SJSA1 (cell line): ENCODE results near the gene B3GNT8. TPM values are rescaled to one million over a fixed set of nuclear protein-coding genes. Genes with fewer than 3 reads are reported as not detected.
"Not testable (repeated sequence)": the region's sequence is repeated elsewhere in the genome, so short reads cannot be mapped to it uniquely, and the experiment has no call there.

ENCODE experiments used
- DNase-seq, 2 experiments: peaks; one replicate each; pipeline ENCODE4 v3.0.0-alpha.2; 2015 to 2020; ENCODE audit warnings: low spot score in 2 of 2, low read depth in 1 of 2
- H3K27ac ChIP-seq: fragments of 250-450 bp; sonication (Bioruptor Pico); 2 replicates; pipeline ENCODE4 v1.5.1; 2020; ENCODE audit warnings: mild to moderate bottlenecking, moderate library complexity
- H3K27me3 ChIP-seq: fragments of 250-450 bp; sonication (Bioruptor Pico); replicated peaks from 2 replicates; pipeline ENCODE4 v1.5.1; 2020; ENCODE audit warnings: mild to moderate bottlenecking, moderate library complexity
- H3K36me3 ChIP-seq: fragments of 250-450 bp; sonication (Bioruptor Pico); 2 replicates; pipeline ENCODE4 v1.5.1; 2020; ENCODE audit warnings: mild to moderate bottlenecking
- H3K4me1 ChIP-seq: fragments of 250-450 bp; sonication (Bioruptor Pico); replicated peaks from 2 replicates; pipeline ENCODE4 v1.6.1; 2021; ENCODE audit warnings: mild to moderate bottlenecking
- H3K4me3 ChIP-seq: fragments of 250-450 bp; sonication (Bioruptor Pico); 2 replicates; pipeline ENCODE4 v1.5.1; 2020; ENCODE audit warnings: mild to moderate bottlenecking
- H3K9me3 ChIP-seq: fragments of 250-450 bp; sonication (Bioruptor Pico); replicated peaks from 2 replicates; pipeline ENCODE4 v1.5.1; 2020; ENCODE audit warnings: mild to moderate bottlenecking
- total RNA-seq: library from RNA; depleted of rRNA; stranded (reverse); fragments of >200 nt; shearing (Covaris generic); gene quantifications from 2 replicates; pipeline ENCODE4 v1.2.3, GENCODE V29; 2014

The B3GNT8 gene
- total RNA-seq, 1 experiment from 2014 or later: not detected

- DNase-seq: no peak
- H3K36me3 ChIP-seq: peaks cover 19% of the 10 kb centered on the region
- H3K4me1 ChIP-seq: no peaks in the 10 kb centered on the region
- no peak overlapping the region for H3K27ac ChIP-seq
- no peak overlapping the region for H3K4me3 ChIP-seq
- no peaks in the 10 kb centered on the region for H3K9me3 ChIP-seq
- H3K27me3 ChIP-seq: no peaks in the 10 kb centered on the region
Observed at GRCh38 chr19:41414461-41414860, 12.7 kb downstream of the B3GNT8 start.

DNA sequence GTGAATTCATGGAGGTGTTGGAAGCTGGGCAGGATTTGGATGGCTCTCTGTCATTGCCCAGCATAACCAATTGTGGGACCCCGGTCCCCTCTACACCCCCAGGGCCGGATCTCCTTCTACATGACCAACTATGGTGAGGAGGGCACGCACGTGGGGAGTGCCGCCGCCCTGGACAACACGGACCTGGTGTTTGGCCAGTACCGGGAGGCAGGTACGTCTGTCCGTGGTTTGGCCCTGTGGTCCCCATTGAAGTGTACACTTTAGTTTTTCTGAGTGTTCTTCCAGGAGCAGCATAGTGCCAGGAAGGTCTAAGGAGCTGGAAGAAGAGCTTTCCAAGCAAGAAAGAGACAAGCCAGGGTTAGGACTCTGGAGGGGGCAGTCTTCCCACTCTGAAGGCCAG is 13.2 kb downstream of the B3GNT8 start:
- Histone ChIP-seq H3K27ac (no peak overlapping the region), H3K4me3 (no peak overlapping the region), H3K27me3 (no peaks in the 10 kb centered on the region), H3K36me3 (peaks cover 14% of the 10 kb centered on the region), H3K9me3 (no peaks in the 10 kb centered on the region), H3K4me1 (no peaks in the 10 kb centered on the region)
- no peak for DNase-seq

DNA sequence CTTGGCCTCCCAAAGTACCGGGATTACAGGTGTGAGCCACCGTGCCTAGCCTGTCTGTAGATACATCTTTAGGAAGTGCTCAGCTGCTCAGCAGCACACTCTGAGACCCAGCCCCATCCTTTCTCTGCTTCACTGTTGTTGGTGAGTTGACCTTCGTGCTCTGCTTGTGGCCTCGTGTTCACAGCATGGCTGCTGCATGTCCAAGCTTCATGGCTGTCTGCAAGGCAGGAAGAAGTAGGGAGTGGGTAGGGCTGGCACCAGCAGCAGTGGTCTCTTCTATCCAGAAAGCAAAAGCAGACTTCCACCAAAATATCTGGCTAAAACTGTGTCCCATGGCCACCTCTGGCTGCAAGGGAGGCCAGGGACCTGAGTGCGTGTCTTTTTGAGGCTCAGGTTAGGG is 14.2 kb downstream of the B3GNT8 start:
- DNase-seq: no peak
- Histone ChIP-seq H3K4me3 (no peak overlapping the region), H3K36me3 (peaks cover 11% of the 10 kb centered on the region), H3K9me3 (no peaks in the 10 kb centered on the region), H3K27me3 (no peaks in the 10 kb centered on the region), H3K27ac (no peak overlapping the region), H3K4me1 (no peaks in the 10 kb centered on the region)

DNA sequence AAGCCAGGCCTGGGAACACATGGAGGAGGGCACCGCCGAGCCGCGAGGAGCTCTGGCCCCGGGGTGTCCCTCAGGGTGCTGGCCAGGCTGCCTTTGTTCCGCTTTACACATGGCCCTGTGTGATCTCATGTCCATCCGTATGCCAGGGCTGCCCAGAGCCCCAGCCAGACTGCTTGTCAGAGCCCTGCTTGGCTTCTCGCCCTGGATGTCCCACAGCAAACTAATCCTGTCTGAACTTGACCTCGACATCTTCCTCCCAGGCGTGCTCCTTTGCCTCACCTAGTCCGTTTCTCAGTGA is 15.3 kb downstream of the B3GNT8 start:
- Histone ChIP-seq H3K9me3 (no peaks in the 10 kb centered on the region), H3K4me3 (no peak overlapping the region), H3K27ac (no peak overlapping the region), H3K4me1 (no peaks in the 10 kb centered on the region), H3K27me3 (no peaks in the 10 kb centered on the region), H3K36me3 (peaks cover 11% of the 10 kb centered on the region)
- no peak for DNase-seq

DNA sequence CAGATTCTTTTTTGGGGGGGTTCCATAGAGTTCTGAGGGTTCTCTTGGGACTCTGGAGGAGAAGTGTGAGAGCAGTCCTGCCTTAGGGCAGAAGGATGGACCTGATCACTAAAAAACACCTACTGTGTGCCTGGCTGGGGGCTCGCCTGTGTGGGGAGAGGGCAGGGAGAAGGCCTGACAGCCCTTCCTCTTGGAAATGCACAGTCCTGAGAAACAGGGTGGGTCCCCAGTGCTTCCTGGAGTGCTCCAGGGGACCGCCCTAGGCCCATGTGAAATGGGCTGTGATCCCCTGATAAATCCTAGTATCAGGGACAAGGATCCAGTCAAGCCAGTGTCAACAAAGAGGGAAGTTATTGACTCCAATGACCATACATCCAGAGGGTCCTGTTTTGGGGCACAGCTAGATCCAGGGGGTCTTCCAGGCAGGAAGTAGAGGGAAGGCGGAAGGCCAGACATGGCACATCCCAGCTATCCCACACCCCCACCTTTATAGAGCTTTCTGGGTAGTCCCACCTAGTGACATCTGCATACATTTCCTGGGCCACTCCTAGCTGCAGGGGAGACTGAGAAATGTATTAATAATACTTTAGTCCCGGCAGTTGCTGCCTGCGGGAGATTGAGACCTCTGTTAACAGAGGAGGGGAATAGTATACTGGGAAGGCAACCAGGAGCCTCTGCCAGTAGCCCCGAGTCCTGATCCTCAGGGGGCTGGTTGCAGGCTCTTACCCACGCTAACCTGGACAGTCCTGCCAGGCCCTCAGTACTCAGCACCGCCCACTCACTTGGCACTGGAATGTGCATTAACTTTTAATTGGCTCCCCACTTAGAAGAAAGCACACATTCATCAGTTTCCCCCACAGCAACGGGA is 15.8 kb downstream of the B3GNT8 start:
- peaks cover 6% of the 10 kb centered on the region for H3K36me3 ChIP-seq
- H3K27me3 ChIP-seq: no peaks in the 10 kb centered on the region
- H3K4me1 ChIP-seq: no peaks in the 10 kb centered on the region
- no peak for DNase-seq
- H3K4me3 ChIP-seq: no peak overlapping the region
- H3K9me3 ChIP-seq: no peaks in the 10 kb centered on the region
- H3K27ac ChIP-seq: no peak overlapping the region

DNA sequence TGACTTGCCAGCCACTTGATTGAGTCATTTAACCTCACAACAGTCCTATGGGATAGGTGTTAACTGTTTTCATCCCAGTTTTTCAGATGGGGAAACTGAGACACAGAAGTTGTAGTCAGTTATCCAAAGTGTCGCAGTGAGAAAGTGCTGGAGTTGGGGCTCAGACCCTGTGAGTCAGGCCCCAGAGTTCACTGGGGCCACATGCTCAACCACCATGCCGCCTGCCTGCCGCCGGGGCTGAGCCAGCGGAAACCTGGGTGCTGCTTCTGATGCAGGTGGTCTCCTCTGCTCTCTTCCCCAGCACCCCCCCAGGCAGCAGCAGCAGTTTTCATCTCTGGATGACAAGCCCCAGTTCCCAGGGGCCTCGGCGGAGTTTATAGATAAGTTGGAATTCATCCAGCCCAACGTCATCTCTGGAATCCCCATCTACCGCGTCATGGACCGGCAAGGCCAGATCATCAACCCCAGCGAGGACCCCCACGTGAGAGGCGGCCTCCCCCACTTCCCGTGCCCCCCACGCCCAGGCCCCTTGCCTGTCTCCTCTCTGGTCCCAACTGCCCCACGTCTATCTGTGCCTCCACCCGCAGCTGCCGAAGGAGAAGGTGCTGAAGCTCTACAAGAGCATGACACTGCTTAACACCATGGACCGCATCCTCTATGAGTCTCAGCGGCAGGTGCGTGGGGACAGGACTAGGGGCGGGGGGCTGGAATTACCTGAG is 16.7 kb downstream of the B3GNT8 start:
- Histone ChIP-seq H3K4me1 (no peaks in the 10 kb centered on the region), H3K27me3 (no peaks in the 10 kb centered on the region), H3K36me3 (peaks cover 3% of the 10 kb centered on the region), H3K4me3 (no peak overlapping the region), H3K27ac (no peak overlapping the region), H3K9me3 (no peaks in the 10 kb centered on the region)
- no peak for DNase-seq

DNA sequence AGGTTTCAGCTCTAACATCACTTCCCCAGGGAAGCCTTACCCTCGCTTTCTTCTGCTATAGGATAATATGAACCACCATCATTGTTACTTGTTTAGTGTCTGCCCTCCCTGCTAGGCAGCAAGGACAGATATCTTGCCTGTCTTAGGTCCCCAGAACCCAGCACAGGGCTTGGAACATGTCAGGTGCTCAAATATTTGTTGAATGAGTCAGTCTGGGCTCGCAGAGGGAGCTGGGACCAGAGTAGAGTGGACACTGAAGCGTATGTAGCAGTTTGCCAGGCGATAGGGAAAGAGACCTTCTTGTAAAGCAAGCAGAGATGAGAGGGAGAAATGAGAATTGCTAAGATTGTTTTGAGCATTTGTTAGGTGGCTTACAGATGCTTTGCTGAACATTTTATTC is 17.9 kb downstream of the B3GNT8 start:
- Histone ChIP-seq H3K27me3 (no peaks in the 10 kb centered on the region), H3K27ac (no peak overlapping the region), H3K4me3 (no peak overlapping the region), H3K4me1 (no peaks in the 10 kb centered on the region), H3K9me3 (no peaks in the 10 kb centered on the region), H3K36me3 (peaks cover 3% of the 10 kb centered on the region)
- no peak for DNase-seq

DNA sequence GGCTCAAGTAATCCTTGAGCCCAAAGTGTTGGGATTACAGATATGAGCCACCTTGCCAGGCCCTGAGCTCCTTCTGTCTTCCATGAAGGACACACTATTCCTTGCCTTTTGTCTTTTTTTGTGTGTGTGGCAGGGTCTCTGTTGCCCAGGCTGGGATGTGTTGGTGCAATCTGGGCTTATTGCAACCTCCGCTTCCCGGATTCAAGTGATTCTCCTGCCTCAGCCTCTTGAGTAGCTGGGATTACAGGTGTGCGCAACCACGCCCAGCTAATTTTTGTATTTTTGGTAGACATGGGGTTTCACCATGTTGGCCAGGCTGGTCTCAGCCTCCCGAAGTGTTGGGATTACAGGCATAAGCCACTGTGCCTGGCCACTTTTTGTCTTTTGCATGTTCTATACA is 18.3 kb downstream of the B3GNT8 start:
- H3K27ac ChIP-seq, DNase-seq, H3K9me3 ChIP-seq, H3K27me3 ChIP-seq, H3K4me1 ChIP-seq, H3K36me3 ChIP-seq, H3K4me3 ChIP-seq: not testable (repeated sequence)

- Histone ChIP-seq H3K27ac (no peak overlapping the region), H3K9me3 (no peaks in the 10 kb centered on the region), H3K4me3 (no peak overlapping the region), H3K36me3 (peaks cover 3% of the 10 kb centered on the region; the same call in 1 of the 2 replicates), H3K27me3 (no peaks in the 10 kb centered on the region), H3K4me1 (no peaks in the 10 kb centered on the region)
- DNase-seq: no peak
Observed at GRCh38 chr19:41408256-41408655, 18.9 kb downstream of the B3GNT8 start.

DNA sequence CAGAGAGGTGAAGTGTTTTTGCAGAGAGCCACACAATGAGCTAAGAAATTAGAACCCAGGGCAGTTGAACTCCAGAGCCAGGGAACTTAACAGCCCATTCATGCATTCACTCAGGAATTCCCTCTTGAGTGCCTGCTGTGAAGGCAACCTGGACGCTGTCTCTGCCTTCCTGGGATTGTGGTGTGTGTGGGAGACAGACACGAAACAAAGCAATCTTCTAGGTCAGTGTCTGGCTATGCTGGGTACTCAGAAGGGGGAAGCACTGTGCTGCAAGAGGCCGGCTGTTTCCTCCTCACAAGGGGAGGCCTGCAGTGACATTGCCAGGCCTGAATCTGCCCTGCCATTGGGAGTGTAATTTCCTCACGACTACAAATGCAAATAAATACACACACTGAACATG is 19.9 kb downstream of the B3GNT8 start:
- Histone ChIP-seq H3K4me3 (no peak overlapping the region), H3K9me3 (no peaks in the 10 kb centered on the region), H3K36me3 (no peaks in the 10 kb centered on the region), H3K27me3 (no peaks in the 10 kb centered on the region), H3K27ac (no peak overlapping the region), H3K4me1 (no peaks in the 10 kb centered on the region)
- DNase-seq: no peak

GRCh38 chr19:41405776-41406175 is 21.4 kb downstream of the B3GNT8 start:
- Histone ChIP-seq H3K4me1 (no peaks in the 10 kb centered on the region), H3K27ac (no peak overlapping the region), H3K4me3 (no peak overlapping the region), H3K27me3 (no peaks in the 10 kb centered on the region), H3K36me3 (no peaks in the 10 kb centered on the region), H3K9me3 (no peaks in the 10 kb centered on the region)
- no peak for DNase-seq

DNA sequence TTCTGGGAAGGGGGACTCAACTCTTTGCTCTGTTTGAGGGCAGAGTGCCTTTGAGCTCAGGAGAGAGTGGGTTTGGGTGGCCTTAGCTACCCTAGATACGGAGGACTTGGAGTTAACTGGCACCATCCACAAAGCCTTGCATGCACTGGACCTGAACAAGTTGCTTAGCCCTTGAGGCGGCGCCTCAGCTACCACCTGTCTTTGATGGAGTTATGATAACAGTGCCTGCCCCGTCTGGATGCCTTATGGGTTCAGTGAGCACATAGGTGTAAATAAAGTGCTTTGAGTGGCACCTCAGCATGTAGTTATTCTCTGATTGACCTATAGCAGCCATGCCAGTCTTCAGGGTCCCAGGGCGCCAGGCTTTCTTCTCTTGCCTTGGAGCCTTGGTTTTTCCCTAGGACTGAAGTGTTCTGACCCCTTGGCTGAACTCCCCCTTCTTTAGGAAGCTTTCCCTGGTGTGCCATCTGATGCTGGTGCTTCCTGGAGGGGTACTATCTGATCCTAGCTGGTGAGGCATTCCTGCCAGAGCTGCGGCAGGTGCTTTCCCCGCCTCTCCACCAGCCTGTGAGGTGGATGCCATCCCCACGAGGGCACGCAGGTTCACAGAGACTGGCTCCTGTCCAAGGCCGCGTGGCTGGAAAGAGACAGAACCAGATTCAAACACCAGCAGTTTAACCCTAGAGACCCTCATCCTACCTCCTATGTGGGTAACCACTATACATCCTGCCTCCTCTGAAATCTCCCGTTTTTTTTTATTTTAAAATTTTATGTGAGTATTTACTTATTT is 23.8 kb downstream of the B3GNT8 start:
- no peak overlapping the region for H3K27ac ChIP-seq
- no peak for DNase-seq
- no peak overlapping the region for H3K4me3 ChIP-seq
- H3K9me3 ChIP-seq: no peaks in the 10 kb centered on the region
- H3K27me3 ChIP-seq: no peaks in the 10 kb centered on the region
- H3K36me3 ChIP-seq: no peaks in the 10 kb centered on the region
- H3K4me1 ChIP-seq: peaks cover 5% of the 10 kb centered on the region

DNA sequence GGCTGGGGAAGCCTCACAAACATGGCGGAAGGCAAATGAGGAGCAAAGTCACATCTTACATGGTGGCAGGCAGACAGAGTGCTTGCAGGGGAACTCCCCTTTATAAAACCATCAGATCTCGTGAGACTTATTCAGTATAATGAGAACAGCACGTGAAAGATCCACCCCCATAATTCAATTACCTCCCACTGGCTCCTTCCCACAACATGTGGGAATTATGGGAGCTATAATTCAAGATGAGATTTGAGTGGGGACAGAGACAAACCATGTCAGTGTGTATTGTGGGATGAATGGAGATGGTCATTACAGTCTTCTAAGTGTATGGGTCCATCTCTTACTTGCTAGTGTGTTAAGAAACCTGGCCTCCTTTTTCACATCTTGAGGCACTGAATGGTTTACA is 25.2 kb downstream of the B3GNT8 start:
- no peak for DNase-seq
- H3K27me3 ChIP-seq: no peaks in the 10 kb centered on the region
- H3K27ac ChIP-seq: no peak overlapping the region
- no peaks in the 10 kb centered on the region for H3K36me3 ChIP-seq
- no peak overlapping the region for H3K4me3 ChIP-seq
- peaks cover 6% of the 10 kb centered on the region for H3K4me1 ChIP-seq
- no peaks in the 10 kb centered on the region for H3K9me3 ChIP-seq

DNA sequence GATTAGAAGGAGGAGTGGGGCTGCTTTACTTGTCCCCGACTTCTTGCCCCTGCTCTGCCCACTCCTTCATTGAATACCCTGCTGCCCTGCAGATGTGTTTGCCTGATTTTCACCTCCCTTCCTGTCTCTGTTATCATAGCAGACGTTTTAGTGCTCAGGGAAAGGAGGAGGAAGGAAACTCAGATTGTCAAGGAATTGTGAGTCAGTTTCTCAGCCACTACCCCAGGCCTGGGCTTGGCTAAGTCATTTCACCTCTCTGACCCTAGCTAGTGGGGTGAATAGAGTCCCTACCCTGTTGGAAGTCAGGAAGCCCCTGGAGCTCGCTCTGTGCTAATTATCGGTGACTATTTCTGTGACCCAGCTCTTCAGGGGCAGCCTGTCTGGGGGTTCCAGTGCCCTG is 25.7 kb downstream of the B3GNT8 start:
- no peaks in the 10 kb centered on the region for H3K36me3 ChIP-seq

More for the DNA sequence above, 25.7 kb downstream of the B3GNT8 start:
- H3K4me1 ChIP-seq: peaks cover 6% of the 10 kb centered on the region
- no peaks in the 10 kb centered on the region for H3K27me3 ChIP-seq
- no peak overlapping the region for H3K27ac ChIP-seq
- no peak overlapping the region for H3K4me3 ChIP-seq
- no peaks in the 10 kb centered on the region for H3K9me3 ChIP-seq
- DNase-seq: no peak
